ENCODE data around the gene ZNF609.

GRCh38 chr15:64688770-64689169 is 228.4 kb downstream of the ZNF609 start:
- no peak for TF ChIP-seq CTCF (IDR thresholded peaks at IDR 0.05)
- TF ChIP-seq POLR2A (IDR thresholded peaks at IDR 0.05), result no peak
